Measurements from ENCODE around the gene TRAPPC1.
A peak's percentile ranks its signal among the peaks of the same experiment; 100 is the strongest.

Gene TRAPPC1

GRCh38 chr17:7897090-7897489 is 34.7 kb downstream of the TRAPPC1 start:
- DNase-seq, result no peak

- no peak for DNase-seq
Measured at GRCh38 chr17:7894866-7895265, 36.9 kb downstream of the TRAPPC1 start.

GRCh38 chr17:7894226-7894625 is 37.5 kb downstream of the TRAPPC1 start:
- DNase-seq, result no peak

- DNase-seq, result no peak
Measured at GRCh38 chr17:7893187-7893880, 38.4 kb downstream of the TRAPPC1 start.

- peak; percentile 82 to 83 for DNase-seq
Measured at GRCh38 chr17:7889166-7889955, 42.4 kb downstream of the TRAPPC1 start.

GRCh38 chr17:7888184-7888920 is 43.4 kb downstream of the TRAPPC1 start, which contains the start of gene CHD3:
Gene CHD3 (plus strand): TSS chr17:7888789. CDS start chr17:7889001, 212 bp downstream.
- DNase-seq, result no peak

GRCh38 chr17:7887482-7888183 is 44.1 kb downstream of the TRAPPC1 start:
- DNase-seq, result peak; percentile 69 to 80

- no peak for DNase-seq
Measured at GRCh38 chr17:7887038-7887481, 44.7 kb downstream of the TRAPPC1 start.

GRCh38 chr17:7886227-7887037 is 45.3 kb downstream of the TRAPPC1 start:
- no peak for DNase-seq

- no peak for DNase-seq
Measured at GRCh38 chr17:7885367-7886226, 46.1 kb downstream of the TRAPPC1 start.

- DNase-seq, result no peak
Measured at GRCh38 chr17:7884581-7885366, 47.0 kb downstream of the TRAPPC1 start.

GRCh38 chr17:7883781-7884386 is 47.9 kb downstream of the TRAPPC1 start:
- DNase-seq, result no peak

- DNase-seq, result no peak
Measured at GRCh38 chr17:7882629-7883028, 49.1 kb downstream of the TRAPPC1 start.

- no peak for DNase-seq
Measured at GRCh38 chr17:7882068-7882467, 49.7 kb downstream of the TRAPPC1 start.

- no peak for DNase-seq
Measured at GRCh38 chr17:7881276-7882054, 50.3 kb downstream of the TRAPPC1 start.
